Body of pancreas (tissue), 4 donors: Measurements from ENCODE around the gene BICD1. TPM values are rescaled to one million over a fixed set of nuclear protein-coding genes. Genes with fewer than 3 reads are reported as not detected.

Source experiments
- ATAC-seq: fragments of 150-250 bp; one replicate; pipeline ENCODE4 v1.9.1; 2016
- DNase-seq, 4 donors: peaks; one replicate each; pipeline ENCODE4 v3.0.0-alpha.2; 2019
- H3K27ac ChIP-seq, 4 donors: fragments of 200-600 bp; sonication (generic); 1 replicate in 3 of 4; 2 replicates in 1 of 4; pipeline versions ENCODE4 v1.5.1 to v1.6.1; 2016 to 2019; ENCODE audit warnings: mild to moderate bottlenecking in 1 of 4, mixed read lengths in 1 of 4, moderate library complexity in 1 of 4
- H3K27me3 ChIP-seq, 2 donors: fragments of 200-600 bp; sonication (generic); one replicate each; pipeline ENCODE4 v1.6.0; 2016; ENCODE audit warnings: mild to moderate bottlenecking in 1 of 2
- H3K36me3 ChIP-seq, 2 donors: fragments of 200-600 bp; sonication (generic); replicated peaks in 1 of 2; 2 replicates each; pipeline ENCODE4 v1.5.1; 2016; ENCODE audit warnings: low read depth in 2 of 2; ENCODE audit not compliant: insufficient read depth in 1 of 2
- H3K4me1 ChIP-seq: fragments of 200-600 bp; sonication (generic); one replicate; pipeline ENCODE4 v1.6.0; 2016
- H3K4me3 ChIP-seq, 2 donors: fragments of 200-600 bp; sonication (generic); 1 replicate in 1 of 2; 2 replicates in 1 of 2; pipeline ENCODE4 v1.5.1; 2016 to 2019
- H3K9me3 ChIP-seq, 3 donors: fragments of 200-600 bp; sonication (generic); 1 replicate in 2 of 3; 2 replicates in 1 of 3; pipeline ENCODE4 v1.5.1; 2016
- POLR2A ChIP-seq, 3 donors: fragments of 450-650 bp; IDR thresholded peaks; one replicate each; pipeline ENCODE4 v1.6.1; 2016; ENCODE audit warnings: antibody characterized with exemption in 3 of 3, mild to moderate bottlenecking in 2 of 3
- WGBS, 2 donors: methylation state at CpG; one replicate each; pipeline ENCODE4 v1.1.5; 2017; 5-methylcytosine and 5-hydroxymethylcytosine counted together
- intact Hi-C: fragments of 100-400 bp; cut with DNase I; formaldehyde crosslinking; loops from one replicate; pipeline ENCODE4 v1.15.1; 2023
- total RNA-seq, 2 donors: library from RNA; depleted of rRNA; stranded (reverse); fragments of >200 nt; gene quantifications; one replicate each; pipeline ENCODE4 v1.1.0, GENCODE V29; 2016
- TF ChIP-seq, protein P1 (sequence below), 7 experiments: fragments of 450-650 bp in 4 of 7; fragments of 200-600 bp in 3 of 7; sonication (generic) in 3 of 7; IDR thresholded peaks; one replicate each; pipeline ENCODE4 v1.5.1; 2016 to 2019; ENCODE audit warnings: antibody characterized with exemption in 7 of 7

BICD1 gene
- total RNA-seq, 2 donors from 2014 or later: 3.0 to 6.2 TPM

DNA sequence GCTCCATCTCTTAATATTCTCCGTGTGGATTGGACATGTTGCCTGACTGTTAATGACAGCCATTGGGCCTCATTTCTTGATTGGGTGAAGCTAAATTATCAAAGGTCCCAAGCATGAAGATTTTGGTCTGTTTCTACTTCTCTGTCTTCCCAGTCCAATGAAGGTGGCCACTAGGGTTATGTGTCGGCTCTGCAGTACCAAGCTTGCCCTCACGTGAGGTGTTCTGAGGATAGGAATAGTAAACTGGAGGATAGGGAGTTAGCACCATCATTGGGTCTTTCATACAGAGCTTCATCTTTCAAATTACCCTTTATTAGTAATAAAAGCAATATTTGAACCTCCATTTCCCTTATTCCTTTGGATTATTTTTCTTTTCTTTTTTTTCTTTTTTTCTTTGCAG, 21.9 kb upstream of the BICD1 start:
- WGBS, 2 donors: 68 to 88% methylated on average over 3 of the region's 3 CpGs
- DNase-seq (no peak), ATAC-seq (no peak)
- Histone ChIP-seq H3K27ac (no peak overlapping the region), H3K4me3 (no peak overlapping the region), H3K36me3 (no peaks in the 10 kb centered on the region), H3K4me1 (no peaks in the 10 kb centered on the region), H3K27me3 (no peaks in the 10 kb centered on the region), H3K9me3 (no peaks in the 10 kb centered on the region)
- intact Hi-C loops: no loop called here
- TF ChIP-seq, protein P1, sequence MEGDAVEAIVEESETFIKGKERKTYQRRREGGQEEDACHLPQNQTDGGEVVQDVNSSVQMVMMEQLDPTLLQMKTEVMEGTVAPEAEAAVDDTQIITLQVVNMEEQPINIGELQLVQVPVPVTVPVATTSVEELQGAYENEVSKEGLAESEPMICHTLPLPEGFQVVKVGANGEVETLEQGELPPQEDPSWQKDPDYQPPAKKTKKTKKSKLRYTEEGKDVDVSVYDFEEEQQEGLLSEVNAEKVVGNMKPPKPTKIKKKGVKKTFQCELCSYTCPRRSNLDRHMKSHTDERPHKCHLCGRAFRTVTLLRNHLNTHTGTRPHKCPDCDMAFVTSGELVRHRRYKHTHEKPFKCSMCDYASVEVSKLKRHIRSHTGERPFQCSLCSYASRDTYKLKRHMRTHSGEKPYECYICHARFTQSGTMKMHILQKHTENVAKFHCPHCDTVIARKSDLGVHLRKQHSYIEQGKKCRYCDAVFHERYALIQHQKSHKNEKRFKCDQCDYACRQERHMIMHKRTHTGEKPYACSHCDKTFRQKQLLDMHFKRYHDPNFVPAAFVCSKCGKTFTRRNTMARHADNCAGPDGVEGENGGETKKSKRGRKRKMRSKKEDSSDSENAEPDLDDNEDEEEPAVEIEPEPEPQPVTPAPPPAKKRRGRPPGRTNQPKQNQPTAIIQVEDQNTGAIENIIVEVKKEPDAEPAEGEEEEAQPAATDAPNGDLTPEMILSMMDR (IDR thresholded peaks at IDR 0.05): no peak
- no peak for TF ChIP-seq POLR2A (IDR thresholded peaks at IDR 0.05)

DNA sequence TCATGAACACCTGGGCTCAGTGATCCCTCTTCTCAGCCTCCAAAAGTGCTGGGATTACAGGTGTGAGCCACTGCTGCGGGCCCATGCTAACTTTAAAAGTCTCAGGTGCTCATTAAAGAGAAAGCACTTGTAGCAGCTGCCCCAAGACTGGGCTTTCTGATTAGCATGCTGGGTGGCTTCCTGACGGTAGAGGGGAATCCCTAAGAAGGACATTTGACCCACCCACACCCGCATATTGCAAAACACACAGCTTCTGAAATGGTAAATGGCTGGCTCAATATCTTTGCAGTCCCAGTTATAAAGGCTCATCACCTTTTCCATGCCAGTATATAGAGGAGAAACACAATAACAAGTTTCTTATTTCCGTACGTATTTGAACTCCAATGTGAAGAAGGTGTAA, 19.3 kb upstream of the BICD1 start:
- TF ChIP-seq, protein P1 (IDR thresholded peaks at IDR 0.05): no peak
- TF ChIP-seq POLR2A (IDR thresholded peaks at IDR 0.05): no peak
- H3K27ac ChIP-seq: no peak overlapping the region

DNA sequence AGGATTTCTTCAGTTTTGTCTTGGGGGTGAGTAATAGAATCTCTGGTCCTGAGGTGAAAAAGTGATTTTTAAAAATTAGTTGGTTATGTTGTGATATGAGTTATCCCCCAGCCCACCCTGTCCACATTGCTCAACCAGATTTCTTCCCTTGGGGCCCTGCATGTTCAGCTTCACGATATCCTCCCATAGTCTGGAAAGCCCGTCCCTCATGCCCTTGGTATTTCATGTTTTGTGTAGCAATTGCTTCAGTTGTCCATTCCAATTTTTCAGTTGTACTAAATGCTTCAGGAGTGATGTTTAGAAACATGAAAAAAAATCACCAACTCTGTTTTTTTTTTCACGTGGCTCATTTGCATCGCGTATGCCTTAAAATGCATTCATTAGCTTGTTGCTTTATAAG, 17.5 kb upstream of the BICD1 start:
- intact Hi-C loops: no loop called here
- Histone ChIP-seq H3K36me3 (no peaks in the 10 kb centered on the region), H3K9me3 (no peaks in the 10 kb centered on the region), H3K27ac (no peak overlapping the region), H3K4me1 (no peaks in the 10 kb centered on the region), H3K4me3 (no peak overlapping the region), H3K27me3 (no peaks in the 10 kb centered on the region)
- ATAC-seq: no peak
- 76 to 82% methylated on average over 5 of the region's 5 CpGs for WGBS, 2 donors
- no peak for DNase-seq
- no peak for TF ChIP-seq POLR2A (IDR thresholded peaks at IDR 0.05)
- TF ChIP-seq, protein P1 (IDR thresholded peaks at IDR 0.05): no peak

More for the DNA sequence above, 19.3 kb upstream of the BICD1 start:
- WGBS, 2 donors: 47 to 98% methylated on average over 5 of the region's 5 CpGs
- intact Hi-C loops: no loop called here
- H3K4me1 ChIP-seq: no peaks in the 10 kb centered on the region
- DNase-seq: no peak
- no peaks in the 10 kb centered on the region for H3K27me3 ChIP-seq
- no peaks in the 10 kb centered on the region for H3K36me3 ChIP-seq
- no peaks in the 10 kb centered on the region for H3K9me3 ChIP-seq
- ATAC-seq: no peak
- no peak overlapping the region for H3K4me3 ChIP-seq

DNA sequence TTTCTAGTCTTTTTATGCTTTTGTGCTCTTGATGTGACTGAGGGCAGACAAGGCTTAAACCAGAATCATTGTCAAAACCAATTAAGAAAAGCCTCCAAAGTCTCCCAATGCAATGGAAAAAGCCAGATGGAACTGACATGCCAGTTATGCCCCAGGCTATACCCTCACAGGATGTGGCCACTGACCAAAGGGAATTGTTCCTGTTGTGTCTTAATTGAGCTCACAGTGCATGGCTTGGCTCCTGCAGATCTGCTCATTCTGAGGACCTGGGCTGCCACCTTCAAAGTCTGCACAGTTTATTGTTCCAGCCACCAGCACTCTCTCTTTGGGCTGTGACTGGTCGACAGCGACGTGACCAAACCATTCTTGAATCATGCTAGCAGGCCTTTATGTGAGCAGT, 17.1 kb upstream of the BICD1 start:
- Histone ChIP-seq H3K36me3 (no peaks in the 10 kb centered on the region), H3K4me1 (no peaks in the 10 kb centered on the region), H3K4me3 (no peak overlapping the region), H3K27ac (no peak overlapping the region), H3K9me3 (no peaks in the 10 kb centered on the region), H3K27me3 (no peaks in the 10 kb centered on the region)
- TF ChIP-seq, protein P1 (IDR thresholded peaks at IDR 0.05): no peak
- no peak for TF ChIP-seq POLR2A (IDR thresholded peaks at IDR 0.05)
- ATAC-seq (no peak), DNase-seq (no peak)
- WGBS, 2 donors: 57 to 80% methylated on average over 3 of the region's 3 CpGs
- intact Hi-C loops: no loop called here

DNA sequence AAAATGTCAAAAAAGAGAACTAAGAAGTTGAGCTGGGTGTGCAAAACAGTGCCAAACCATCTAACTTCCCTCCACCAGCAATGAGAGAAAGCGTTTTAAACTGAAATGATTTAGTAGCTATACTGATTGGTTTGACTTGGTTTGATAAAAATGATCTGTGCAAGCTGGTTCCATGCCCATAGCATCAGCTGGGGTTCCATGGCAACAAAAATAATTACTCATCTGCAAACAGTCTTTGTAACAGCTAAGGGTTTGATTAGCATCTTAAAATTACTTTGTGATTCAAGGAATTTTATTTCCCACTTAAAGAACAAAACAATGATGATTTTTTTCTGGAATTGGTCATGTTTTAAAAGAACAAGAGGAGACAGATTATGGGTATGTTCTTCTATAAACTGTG, 15.0 kb upstream of the BICD1 start:
- H3K27me3 ChIP-seq: no peaks in the 10 kb centered on the region
- intact Hi-C loops: no loop called here
- H3K27ac ChIP-seq: no peak overlapping the region
- no peak for TF ChIP-seq POLR2A (IDR thresholded peaks at IDR 0.05)
- TF ChIP-seq, protein P1 (IDR thresholded peaks at IDR 0.05): no peak
- H3K36me3 ChIP-seq: no peaks in the 10 kb centered on the region
- no peaks in the 10 kb centered on the region for H3K4me1 ChIP-seq
- H3K9me3 ChIP-seq: no peaks in the 10 kb centered on the region
- DNase-seq (no peak), ATAC-seq (no peak)
- WGBS, 2 donors: 38 to 75% methylated on average over 1 of the region's 1 CpG
- no peak overlapping the region for H3K4me3 ChIP-seq
